ENCODE results near the gene CCSER1.
"Not testable (repeated sequence)": the region's sequence is repeated elsewhere in the genome, so short reads cannot be mapped to it uniquely, and the experiment has no call there.

The CCSER1 gene

DNA sequence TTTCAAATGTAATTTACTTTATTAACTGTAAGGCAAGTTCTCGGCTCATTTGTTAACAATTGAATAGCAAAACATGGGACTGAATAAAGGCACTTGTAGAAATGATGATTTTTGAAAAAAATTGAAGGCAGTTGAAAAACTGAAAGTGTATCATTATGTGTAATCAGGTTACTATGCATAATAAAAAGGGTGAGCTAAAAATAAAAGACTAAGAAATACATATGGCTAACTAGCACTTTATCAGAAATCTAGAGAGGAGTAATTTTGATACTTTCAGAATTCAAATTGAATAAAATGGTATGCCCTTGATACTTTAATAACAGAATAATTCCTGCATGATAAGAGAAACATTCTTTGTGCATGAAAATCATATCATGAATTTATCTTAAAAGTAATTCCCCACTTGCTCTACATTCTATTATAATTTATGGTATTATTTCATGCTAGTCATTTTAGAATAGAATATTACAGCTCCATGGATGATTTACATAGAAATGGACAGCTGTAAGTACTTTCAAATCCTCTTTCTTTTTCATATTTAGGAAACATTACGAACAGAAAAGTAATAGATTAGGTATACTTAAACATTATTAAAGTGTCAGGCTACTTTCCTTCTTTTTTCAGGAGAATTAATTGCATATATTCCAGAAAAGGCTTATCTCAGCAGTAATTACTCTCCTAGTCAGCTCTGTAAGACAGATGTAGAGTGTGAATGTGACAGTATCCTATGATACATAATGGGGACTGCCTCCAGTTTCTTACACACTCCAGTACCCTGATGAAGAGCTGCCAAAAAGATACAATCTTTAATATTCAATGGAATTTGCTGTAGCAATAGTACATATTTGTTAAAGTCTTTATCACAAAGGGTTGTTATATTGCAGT lies 697.3 kb downstream of the CCSER1 start:
- Histone ChIP-seq H3K36me3 (ENCODE audit: insufficient read depth, low read length) (no peaks in the 10 kb centered on the region), H3K4me3 (no peak overlapping the region), H3K9me3 (ENCODE audit: low read depth, low read length) (no peaks in the 10 kb centered on the region), H3K27ac (peak overlapping the region; percentile 34; the same call in 1 of the 2 replicates), H3K9ac (ENCODE audit: insufficient read length) (no peak overlapping the region)
- TF ChIP-seq POLR2AphosphoS5 (IDR thresholded peaks at IDR 0.05; ENCODE audit: borderline replicate concordance, low read depth, low read length) (no peak), EZH2 (IDR thresholded peaks at IDR 0.05) (no peak), FOXP2 (optimal IDR thresholded peaks at IDR 0.05; ENCODE audit: control extremely low read depth, extremely low read length, insufficient read depth) (no peak)
- no peak for DNase-seq (ENCODE audit: low read depth, low spot score)

DNA sequence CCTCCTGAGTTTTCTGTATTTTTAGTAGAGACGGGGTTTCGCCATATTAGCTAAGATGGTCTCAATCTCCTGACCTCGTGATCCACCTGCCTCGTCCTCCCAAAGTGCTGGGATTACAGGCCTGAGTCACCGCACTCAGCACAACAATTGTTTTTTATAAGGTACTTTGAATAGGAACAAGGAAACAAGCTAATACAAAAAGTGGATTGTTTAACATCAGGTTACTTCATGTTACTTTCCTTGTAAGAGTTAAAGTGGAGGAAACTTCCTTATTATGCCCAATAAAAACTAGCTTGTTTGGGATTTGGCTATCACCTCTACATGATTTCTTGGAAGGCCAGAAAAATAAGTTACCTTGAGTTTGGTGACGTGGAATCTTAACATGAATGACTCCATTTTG lies 698.7 kb downstream of the CCSER1 start:
- no peak for DNase-seq (ENCODE audit: low read depth, low spot score)

DNA sequence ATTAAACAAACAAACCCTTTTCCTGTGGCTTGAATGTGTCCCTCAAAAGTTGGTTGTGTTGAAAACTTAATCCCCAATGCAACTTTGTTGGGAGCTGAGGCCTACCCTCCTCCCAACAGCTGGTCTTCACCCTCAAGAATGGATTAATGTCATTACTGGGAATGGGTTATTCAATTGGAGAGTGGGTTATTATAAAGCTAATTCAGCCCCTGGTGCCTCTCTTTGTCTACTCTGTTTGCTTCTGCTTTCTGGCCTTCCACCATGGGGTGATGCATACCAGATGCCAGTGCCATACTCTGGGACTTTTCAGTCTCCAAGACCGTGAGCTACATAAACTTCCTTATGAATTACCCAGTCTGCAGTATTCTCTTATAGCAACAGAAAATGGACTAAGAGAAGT lies 706.5 kb downstream of the CCSER1 start:
- Histone ChIP-seq H3K4me3 (no peak overlapping the region), H3K9me3 (ENCODE audit: low read depth, low read length) (no peaks in the 10 kb centered on the region), H3K9ac (ENCODE audit: insufficient read length) (no peak overlapping the region), H3K36me3 (ENCODE audit: insufficient read depth, low read length) (no peaks in the 10 kb centered on the region), H3K27ac (no peak overlapping the region)
- TF ChIP-seq POLR2AphosphoS5 (IDR thresholded peaks at IDR 0.05; ENCODE audit: borderline replicate concordance, low read depth, low read length) (no peak), EZH2 (IDR thresholded peaks at IDR 0.05) (no peak), FOXP2 (optimal IDR thresholded peaks at IDR 0.05; ENCODE audit: control extremely low read depth, extremely low read length, insufficient read depth) (no peak)
- DNase-seq (ENCODE audit: low read depth, low spot score) = no peak

More for the DNA sequence above, 698.7 kb downstream of the CCSER1 start:
- Histone ChIP-seq H3K9me3 (ENCODE audit: low read depth, low read length) (no peaks in the 10 kb centered on the region), H3K4me3 (no peak overlapping the region), H3K9ac (ENCODE audit: insufficient read length) (no peak overlapping the region), H3K36me3 (ENCODE audit: insufficient read depth, low read length) (no peaks in the 10 kb centered on the region), H3K27ac (no peak overlapping the region)
- TF ChIP-seq POLR2AphosphoS5 (IDR thresholded peaks at IDR 0.05; ENCODE audit: borderline replicate concordance, low read depth, low read length) (no peak), FOXP2 (optimal IDR thresholded peaks at IDR 0.05; ENCODE audit: control extremely low read depth, extremely low read length, insufficient read depth) (no peak), EZH2 (IDR thresholded peaks at IDR 0.05) (no peak)

DNA sequence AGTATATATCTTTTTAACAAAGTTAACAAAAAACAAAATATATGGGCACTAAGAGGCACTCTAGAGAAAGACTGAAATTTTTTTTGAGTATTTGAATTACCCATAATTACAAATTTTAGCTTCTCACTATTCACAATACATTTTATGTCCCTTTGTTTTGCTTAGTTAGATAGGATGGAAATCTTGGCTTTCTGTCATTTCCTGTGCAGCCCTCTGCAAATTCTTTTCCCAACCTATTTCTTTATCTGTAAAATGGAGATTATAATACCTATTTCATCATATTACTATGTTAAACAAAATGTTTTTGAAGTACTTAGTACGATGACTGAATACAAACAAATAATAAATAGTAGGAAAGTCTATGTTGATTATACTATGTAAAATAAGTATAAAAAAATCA lies 710.0 kb downstream of the CCSER1 start:
- no peak for TF ChIP-seq EZH2 (IDR thresholded peaks at IDR 0.05)
- TF ChIP-seq FOXP2 (optimal IDR thresholded peaks at IDR 0.05; ENCODE audit: control extremely low read depth, extremely low read length, insufficient read depth) = no peak
- no peak for TF ChIP-seq POLR2AphosphoS5 (IDR thresholded peaks at IDR 0.05; ENCODE audit: borderline replicate concordance, low read depth, low read length)
- no peaks in the 10 kb centered on the region for H3K9me3 ChIP-seq (ENCODE audit: low read depth, low read length)
- H3K9ac ChIP-seq (ENCODE audit: insufficient read length) = no peak overlapping the region
- H3K36me3 ChIP-seq (ENCODE audit: insufficient read depth, low read length) = no peaks in the 10 kb centered on the region
- no peak for DNase-seq (ENCODE audit: low read depth, low spot score)
- no peak overlapping the region for H3K4me3 ChIP-seq
- H3K27ac ChIP-seq = no peak overlapping the region

DNA sequence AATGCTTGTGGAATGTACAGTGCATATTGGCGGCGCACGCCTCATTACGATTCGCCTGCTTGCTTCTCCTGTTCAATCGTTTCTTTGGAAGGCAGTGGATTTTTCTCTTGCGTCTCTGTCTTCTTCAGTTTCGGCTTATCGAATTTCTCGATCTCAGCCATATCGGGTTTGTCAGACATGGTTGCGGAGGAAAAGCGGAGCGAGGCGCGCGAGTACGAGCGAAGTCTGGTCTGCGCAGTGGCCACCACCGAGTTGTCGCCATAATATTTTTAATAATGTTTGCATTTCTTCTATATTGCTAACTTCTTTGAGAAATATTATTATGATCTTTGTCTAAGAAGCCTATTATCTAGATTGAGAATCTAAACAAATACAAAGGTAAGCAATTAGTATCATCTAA lies 711.7 kb downstream of the CCSER1 start:
- not testable (repeated sequence) for H3K27ac ChIP-seq; DNase-seq (ENCODE audit: low read depth, low spot score); H3K4me3 ChIP-seq; H3K9ac ChIP-seq (ENCODE audit: insufficient read length); H3K36me3 ChIP-seq (ENCODE audit: insufficient read depth, low read length); H3K9me3 ChIP-seq (ENCODE audit: low read depth, low read length)

DNA sequence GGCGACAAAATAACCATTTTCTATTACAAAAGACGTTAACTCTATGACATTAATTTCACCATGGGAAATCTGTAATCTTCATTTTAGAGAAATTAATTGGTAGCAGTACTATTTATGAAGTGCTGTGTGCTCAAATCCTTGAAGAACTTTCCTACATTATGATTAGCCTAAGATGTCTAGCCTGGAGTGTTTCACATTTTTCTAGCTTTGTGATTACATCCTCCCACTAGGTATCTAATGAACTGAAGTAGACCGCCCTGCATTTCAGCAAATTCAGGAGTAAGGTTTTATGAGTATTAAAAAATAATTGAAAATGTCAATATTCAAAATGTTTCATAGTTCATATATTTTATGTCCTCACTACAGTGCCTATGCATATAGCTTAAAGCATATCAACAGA lies 713.1 kb downstream of the CCSER1 start:
- DNase-seq (ENCODE audit: low read depth, low spot score) = no peak
- no peak overlapping the region for H3K27ac ChIP-seq
- H3K4me3 ChIP-seq = no peak overlapping the region
- TF ChIP-seq POLR2AphosphoS5 (IDR thresholded peaks at IDR 0.05; ENCODE audit: borderline replicate concordance, low read depth, low read length) = no peak
- no peak for TF ChIP-seq EZH2 (IDR thresholded peaks at IDR 0.05)
- TF ChIP-seq FOXP2 (optimal IDR thresholded peaks at IDR 0.05; ENCODE audit: control extremely low read depth, extremely low read length, insufficient read depth) = no peak
- H3K9me3 ChIP-seq (ENCODE audit: low read depth, low read length) = no peaks in the 10 kb centered on the region
- no peak overlapping the region for H3K9ac ChIP-seq (ENCODE audit: insufficient read length)
- H3K36me3 ChIP-seq (ENCODE audit: insufficient read depth, low read length) = no peaks in the 10 kb centered on the region

DNA sequence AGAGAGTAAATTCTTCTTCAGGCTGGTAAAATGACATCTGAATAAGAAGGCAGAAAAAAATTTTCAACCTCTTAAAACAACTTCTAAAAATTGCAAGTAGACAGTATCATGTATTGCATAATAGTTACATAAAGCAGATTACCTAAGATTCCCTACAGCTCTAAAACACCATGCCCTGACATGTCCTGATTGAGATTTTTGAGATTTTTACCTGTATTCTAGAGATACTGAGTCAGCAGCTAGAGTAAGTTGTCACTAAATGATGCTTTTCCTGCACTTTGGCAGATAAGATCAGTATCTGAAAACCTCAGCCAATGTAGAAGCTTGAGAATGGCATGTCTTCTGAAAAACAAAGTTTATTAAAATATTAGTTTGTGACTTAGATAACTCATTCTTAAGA lies 713.6 kb downstream of the CCSER1 start:
- no peak overlapping the region for H3K4me3 ChIP-seq
- no peak for DNase-seq (ENCODE audit: low read depth, low spot score)
- no peaks in the 10 kb centered on the region for H3K36me3 ChIP-seq (ENCODE audit: insufficient read depth, low read length)
- no peak overlapping the region for H3K9ac ChIP-seq (ENCODE audit: insufficient read length)
- H3K9me3 ChIP-seq (ENCODE audit: low read depth, low read length) = no peaks in the 10 kb centered on the region
- TF ChIP-seq POLR2AphosphoS5 (IDR thresholded peaks at IDR 0.05; ENCODE audit: borderline replicate concordance, low read depth, low read length) (no peak), FOXP2 (optimal IDR thresholded peaks at IDR 0.05; ENCODE audit: control extremely low read depth, extremely low read length, insufficient read depth) (no peak), EZH2 (IDR thresholded peaks at IDR 0.05) (no peak)
- no peak overlapping the region for H3K27ac ChIP-seq

DNA sequence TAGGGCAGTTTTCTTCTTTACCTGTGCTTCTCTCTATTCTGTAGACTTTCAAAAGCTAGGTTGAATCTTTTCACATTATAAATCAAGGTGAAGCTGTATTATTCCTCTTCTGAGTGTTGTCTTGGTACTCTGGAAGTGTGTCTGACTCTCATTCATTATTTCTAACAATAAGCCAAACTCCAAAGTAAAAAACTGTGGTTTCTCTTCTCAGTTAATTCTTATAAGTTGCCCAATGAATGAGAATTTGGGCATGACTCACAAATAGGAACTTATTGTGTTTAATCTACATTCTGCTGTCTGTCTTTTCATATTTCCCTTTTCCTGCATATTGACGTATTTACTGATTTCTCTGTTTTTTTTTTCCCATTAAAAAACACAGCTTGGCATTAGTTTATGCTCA lies 714.5 kb downstream of the CCSER1 start:
- Histone ChIP-seq H3K27ac (no peak overlapping the region), H3K9ac (ENCODE audit: insufficient read length) (no peak overlapping the region), H3K4me3 (no peak overlapping the region), H3K9me3 (ENCODE audit: low read depth, low read length) (no peaks in the 10 kb centered on the region), H3K36me3 (ENCODE audit: insufficient read depth, low read length) (no peaks in the 10 kb centered on the region)
- DNase-seq (ENCODE audit: low read depth, low spot score) = no peak
- TF ChIP-seq EZH2 (IDR thresholded peaks at IDR 0.05) (no peak), POLR2AphosphoS5 (IDR thresholded peaks at IDR 0.05; ENCODE audit: borderline replicate concordance, low read depth, low read length) (no peak), FOXP2 (optimal IDR thresholded peaks at IDR 0.05; ENCODE audit: control extremely low read depth, extremely low read length, insufficient read depth) (no peak)

DNA sequence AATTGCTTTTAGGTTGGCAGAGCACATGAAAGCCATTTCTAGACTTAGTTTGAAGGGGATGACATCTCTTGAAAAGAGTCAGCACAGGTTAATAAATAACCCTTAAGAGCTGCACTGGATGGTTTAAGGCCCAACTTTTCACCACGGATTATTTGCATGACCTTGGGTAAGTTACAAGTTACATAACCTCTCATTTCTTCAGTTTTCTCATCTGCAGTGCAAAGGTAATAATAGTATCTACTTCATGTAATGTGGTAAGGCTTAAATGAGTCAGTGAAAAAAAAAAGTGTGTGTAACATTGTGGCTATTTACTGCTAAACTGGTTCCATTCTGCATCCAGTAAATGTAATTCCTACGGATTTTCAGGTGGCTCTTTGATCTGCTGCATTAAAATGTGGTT lies 715.8 kb downstream of the CCSER1 start:
- TF ChIP-seq POLR2AphosphoS5 (IDR thresholded peaks at IDR 0.05; ENCODE audit: borderline replicate concordance, low read depth, low read length) (no peak), EZH2 (IDR thresholded peaks at IDR 0.05) (no peak), FOXP2 (optimal IDR thresholded peaks at IDR 0.05; ENCODE audit: control extremely low read depth, extremely low read length, insufficient read depth) (no peak)
- no peak for DNase-seq (ENCODE audit: low read depth, low spot score)
- H3K9ac ChIP-seq (ENCODE audit: insufficient read length) = no peak overlapping the region
- no peaks in the 10 kb centered on the region for H3K9me3 ChIP-seq (ENCODE audit: low read depth, low read length)
- no peak overlapping the region for H3K27ac ChIP-seq
- H3K4me3 ChIP-seq = no peak overlapping the region
- no peaks in the 10 kb centered on the region for H3K36me3 ChIP-seq (ENCODE audit: insufficient read depth, low read length)

Measured in SK-N-MC (cell line).